H1 (cell line): ENCODE results near the gene MX1.

Experiments
- EGR1 ChIP-seq: IDR thresholded peaks from 2 replicates; pipeline ENCODE4 v1.6.1; 2011; ENCODE audit warnings: low read depth, low read length, borderline replicate concordance
- SIN3A ChIP-seq, 2 experiments: IDR thresholded peaks in 1 of 2; conservative IDR thresholded peaks in 1 of 2; 2 replicates each; pipeline ENCODE4 v1.6.1; 2011 to 2012; ENCODE audit warnings: low read length in 2 of 2, improper control_type of control experiment in 1 of 2, low read depth in 1 of 2, mild to moderate bottlenecking in 1 of 2
- TF ChIP-seq, protein P1 (sequence below), 3 experiments: IDR thresholded peaks; 1 replicate in 2 of 3; 2 replicates in 1 of 3; pipeline versions ENCODE4 v1.5.1 to v1.6.1; 2011; ENCODE audit warnings: low read length in 3 of 3, mild to moderate bottlenecking in 3 of 3, inconsistent platforms in 2 of 3, low read depth in 1 of 3, moderate library complexity in 1 of 3; ENCODE audit not compliant: insufficient read depth in 1 of 3; ENCODE audit errors: control extremely low read depth in 1 of 3

DNA sequence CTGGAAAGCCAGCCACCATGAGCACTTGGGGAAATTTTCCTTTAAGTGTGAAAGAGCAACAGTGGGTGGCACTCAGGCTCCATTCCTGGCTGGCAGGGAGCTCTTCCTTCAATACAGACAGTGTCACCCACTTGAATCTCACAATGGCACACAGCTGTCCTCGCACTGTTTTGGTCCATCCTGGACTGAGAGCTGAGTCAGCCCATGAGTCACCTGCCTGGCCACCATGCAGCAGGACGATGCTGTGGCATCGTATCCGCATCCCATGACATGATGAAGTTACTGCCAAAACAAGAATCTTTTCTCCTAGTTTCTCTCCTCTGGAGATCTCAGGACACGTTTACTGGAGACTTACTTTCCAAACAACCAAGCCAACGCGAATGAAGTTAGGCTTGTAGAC, 75.9 kb downstream of the MX1 start:
- TF ChIP-seq EGR1 (no peak), SIN3A (conservative IDR thresholded peaks at IDR 0.05 in 1 of 2, IDR thresholded peaks at IDR 0.05 in 1 of 2; ENCODE audit: low read depth in 1 of 2, low read length in 2 of 2) (no peak)
- TF ChIP-seq, protein P1, sequence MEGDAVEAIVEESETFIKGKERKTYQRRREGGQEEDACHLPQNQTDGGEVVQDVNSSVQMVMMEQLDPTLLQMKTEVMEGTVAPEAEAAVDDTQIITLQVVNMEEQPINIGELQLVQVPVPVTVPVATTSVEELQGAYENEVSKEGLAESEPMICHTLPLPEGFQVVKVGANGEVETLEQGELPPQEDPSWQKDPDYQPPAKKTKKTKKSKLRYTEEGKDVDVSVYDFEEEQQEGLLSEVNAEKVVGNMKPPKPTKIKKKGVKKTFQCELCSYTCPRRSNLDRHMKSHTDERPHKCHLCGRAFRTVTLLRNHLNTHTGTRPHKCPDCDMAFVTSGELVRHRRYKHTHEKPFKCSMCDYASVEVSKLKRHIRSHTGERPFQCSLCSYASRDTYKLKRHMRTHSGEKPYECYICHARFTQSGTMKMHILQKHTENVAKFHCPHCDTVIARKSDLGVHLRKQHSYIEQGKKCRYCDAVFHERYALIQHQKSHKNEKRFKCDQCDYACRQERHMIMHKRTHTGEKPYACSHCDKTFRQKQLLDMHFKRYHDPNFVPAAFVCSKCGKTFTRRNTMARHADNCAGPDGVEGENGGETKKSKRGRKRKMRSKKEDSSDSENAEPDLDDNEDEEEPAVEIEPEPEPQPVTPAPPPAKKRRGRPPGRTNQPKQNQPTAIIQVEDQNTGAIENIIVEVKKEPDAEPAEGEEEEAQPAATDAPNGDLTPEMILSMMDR (IDR thresholded peaks at IDR 0.05; ENCODE audit: control extremely low read depth in 1 of 3, insufficient read depth in 1 of 3, low read depth in 1 of 3, low read length in 3 of 3) = no peak
